GM19452 (cell line): ENCODE measurements around the gene OSMR.

Source experiments
- ATAC-seq: cut with Tn5 transposase; IDR thresholded peaks from one replicate; pipeline ENCODE4 v1.9.1; 2021; ENCODE audit not compliant: unreplicated experiment

Gene OSMR

DNA sequence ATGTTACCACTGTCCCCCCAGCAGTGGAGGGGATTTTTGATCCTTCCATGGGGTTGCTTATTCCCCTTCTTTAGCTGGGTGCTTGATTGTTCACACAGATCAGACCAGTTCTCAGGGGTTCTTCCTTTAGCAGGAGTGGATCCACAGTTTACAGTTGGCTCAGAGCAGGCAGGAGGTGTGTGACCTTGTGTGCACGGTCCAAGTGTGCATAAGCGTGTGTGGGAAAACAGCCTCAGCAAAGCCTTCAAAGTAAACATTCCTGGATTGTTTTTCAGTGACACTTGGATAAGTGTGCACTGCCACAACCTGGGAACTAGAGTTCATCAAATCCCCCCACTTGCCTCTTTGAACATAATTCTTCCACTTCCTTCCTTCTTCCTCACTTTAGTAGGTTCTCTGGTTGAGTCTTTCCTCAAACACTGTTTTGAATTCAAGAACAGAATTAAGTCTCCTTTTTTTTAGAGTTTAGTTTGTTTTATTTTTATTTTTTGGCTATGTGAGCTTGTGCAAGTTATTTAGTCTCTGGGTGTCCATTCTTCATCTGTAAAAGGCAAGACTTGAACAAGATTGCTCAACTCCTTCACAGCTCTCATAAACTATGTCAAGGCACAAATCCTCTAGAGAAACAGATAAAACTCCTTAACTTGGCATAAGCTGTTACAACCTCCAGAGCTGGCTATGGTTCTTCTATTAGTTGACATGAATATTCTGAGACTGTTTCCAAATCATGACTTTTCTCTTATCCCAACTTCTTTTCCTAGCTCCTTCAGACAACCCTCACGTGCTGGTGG lies 78.0 kb downstream of the OSMR start:
- no peak for ATAC-seq

DNA sequence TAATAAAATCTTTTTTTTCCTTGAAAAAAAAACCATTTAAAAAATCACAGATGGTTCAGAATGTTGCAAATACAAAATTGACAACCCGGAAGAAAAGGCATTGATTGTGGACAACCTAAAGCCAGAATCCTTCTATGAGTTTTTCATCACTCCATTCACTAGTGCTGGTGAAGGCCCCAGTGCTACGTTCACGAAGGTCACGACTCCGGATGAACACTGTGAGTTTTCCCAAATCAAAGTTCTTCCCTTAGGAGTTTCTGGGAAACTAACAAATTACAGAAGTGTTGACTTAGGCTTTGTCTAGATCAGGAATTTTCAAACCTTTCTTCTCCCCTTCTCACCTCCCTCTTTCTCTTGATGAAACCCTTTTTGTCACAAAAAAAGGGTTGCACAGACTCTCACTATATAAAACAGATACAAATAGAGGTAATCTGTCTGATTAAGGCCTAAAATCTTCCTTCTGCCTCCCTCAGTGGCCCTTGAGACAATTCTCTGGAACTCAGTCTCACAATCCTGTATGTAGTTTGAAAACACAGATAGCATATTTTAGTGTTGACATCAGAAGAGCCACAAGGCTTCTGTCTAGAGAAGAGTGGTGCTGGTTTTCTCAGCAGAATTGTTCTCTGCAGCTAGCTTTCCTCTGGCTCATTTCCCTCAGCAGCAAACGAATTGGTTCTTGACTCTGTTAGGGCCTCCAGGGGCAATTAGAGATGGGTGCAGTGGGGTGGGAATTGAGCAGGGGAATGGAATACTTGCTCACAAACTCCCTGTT lies 79.5 kb downstream of the OSMR start:
- no peak for ATAC-seq

DNA sequence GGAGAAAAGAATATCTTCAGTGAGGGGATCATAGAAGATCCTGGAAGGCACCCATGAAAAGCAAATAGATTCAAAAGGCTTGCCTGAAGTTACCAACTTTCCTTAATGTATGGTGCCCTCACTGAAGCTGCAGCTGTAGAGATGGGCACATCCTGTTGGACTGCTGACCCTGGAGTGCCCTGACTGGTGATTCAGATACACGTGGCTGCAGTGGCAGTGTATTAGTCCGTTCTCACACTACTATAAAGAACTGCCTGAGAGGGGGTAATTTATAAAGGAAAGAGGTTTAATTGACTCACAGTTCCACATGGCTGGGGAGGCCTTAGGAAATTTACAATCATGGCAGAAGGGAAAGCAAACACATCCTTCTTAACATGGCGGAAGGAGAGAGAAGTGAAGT lies 80.3 kb downstream of the OSMR start:
- no peak for ATAC-seq

DNA sequence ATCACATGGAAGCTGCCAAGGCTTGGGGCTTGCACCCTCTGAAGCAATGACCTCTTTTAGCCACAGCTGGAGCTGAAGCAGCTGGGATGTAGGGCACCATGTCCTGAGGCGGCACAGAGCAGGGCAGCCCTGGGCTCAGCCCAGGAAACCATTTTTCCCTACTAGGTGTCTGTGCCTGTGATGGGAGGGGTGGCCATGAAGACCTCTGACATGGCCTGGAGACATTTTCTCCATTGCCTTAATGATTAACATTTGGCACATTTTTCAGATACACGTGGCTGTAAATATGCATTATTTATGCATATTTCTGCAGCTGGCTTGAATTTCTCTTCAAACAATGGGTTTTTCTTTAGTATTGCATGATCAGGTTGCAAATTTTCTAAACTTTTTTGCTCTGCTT lies 81.7 kb downstream of the OSMR start:
- no peak for ATAC-seq

DNA sequence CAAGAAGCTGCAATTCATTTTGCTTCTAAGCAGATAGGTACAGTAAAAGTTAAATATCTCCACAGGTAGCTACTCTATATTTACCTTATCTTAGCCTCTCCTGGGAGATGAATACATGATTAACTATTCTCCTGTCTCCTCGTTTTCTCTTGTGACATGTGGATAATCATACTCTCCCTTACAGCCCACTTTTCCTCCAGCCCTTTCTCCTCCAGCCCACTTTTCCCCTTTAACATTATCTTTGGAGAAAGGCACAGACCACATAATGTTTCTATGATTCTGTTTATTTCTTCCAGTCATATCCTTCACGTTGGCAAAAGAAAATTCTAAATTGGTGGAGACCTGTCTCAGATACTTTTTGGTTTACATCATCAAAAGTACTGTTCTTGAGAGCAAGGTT lies 84.0 kb downstream of the OSMR start:
- no peak for ATAC-seq

DNA sequence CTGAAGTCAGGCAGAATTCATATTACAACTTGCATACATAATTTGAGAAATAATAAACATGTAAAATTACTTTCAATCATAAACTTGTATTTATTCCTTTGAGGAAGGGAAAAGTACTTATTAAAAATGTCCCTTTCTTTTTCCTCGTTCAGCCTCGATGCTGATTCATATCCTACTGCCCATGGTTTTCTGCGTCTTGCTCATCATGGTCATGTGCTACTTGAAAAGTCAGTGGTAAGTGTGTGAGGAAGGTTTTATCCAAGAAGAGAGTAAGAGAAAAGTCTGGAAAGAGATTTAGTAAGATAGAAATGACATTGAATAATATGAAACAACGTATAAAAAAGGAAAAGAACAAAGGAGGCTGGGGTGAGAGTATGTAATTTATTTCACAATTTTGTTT lies 85.9 kb downstream of the OSMR start:
- ATAC-seq, result no peak

DNA sequence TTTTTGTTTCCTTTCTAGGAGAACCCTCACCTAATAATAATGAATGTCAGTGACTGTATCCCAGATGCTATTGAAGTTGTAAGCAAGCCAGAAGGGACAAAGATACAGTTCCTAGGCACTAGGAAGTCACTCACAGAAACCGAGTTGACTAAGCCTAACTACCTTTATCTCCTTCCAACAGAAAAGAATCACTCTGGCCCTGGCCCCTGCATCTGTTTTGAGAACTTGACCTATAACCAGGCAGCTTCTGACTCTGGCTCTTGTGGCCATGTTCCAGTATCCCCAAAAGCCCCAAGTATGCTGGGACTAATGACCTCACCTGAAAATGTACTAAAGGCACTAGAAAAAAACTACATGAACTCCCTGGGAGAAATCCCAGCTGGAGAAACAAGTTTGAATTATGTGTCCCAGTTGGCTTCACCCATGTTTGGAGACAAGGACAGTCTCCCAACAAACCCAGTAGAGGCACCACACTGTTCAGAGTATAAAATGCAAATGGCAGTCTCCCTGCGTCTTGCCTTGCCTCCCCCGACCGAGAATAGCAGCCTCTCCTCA lies 87.1 kb downstream of the OSMR start:
- no peak for ATAC-seq

DNA sequence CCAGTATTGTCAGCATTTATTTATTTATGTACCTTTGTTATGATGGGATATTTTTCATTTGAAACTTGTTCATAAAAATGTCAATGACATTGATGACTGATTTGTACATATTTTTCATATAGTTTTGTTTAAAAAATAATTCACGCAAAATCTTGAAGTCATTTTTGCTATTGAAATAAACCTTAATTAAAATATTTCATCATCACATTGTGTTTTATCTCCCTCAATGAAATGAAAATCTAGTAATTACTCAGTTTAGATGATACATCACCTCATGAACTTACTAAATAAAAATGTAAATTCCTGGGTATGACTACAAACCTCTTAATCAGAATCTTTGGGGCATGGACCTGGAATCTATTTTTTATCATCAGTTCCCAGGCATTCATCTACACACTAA lies 89.6 kb downstream of the OSMR start:
- no peak for ATAC-seq

DNA sequence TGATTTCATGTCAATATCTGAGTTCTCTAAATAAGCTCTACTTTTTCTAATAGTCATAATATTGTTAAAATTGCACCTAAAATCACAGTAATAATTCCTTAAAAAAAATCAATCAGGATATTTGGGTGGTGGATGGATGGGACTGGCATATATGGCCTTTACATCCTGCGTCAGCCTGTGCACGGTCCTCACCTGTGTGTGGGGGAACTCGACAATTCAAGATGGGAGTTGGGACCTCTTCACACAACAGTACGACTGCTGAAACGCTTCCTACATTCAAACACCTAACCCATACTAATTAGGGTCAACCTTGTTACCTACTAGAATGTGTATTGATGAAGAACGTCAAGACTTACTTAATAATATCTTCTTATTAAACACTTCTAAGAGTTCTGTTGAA lies 90.5 kb downstream of the OSMR start:
- ATAC-seq, result no peak

DNA sequence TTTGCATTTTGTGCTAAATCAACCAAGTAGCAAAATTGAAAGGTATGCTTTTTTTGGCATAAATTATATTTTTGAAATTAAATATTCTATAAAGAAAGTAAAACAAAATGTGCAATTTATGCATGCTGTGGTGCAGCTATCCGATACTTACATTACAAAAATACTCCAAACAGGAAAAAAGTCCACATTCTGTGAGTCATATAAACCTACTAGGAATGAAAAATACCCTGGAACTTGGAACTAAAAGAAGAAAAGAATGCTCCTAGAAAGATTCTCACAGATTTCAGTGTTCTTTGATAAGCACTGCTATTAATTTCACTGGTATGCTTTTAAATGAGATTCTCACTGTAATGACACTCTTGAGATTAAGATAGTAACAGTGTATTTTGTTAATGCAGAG lies 92.6 kb downstream of the OSMR start:
- ATAC-seq, result no peak

DNA sequence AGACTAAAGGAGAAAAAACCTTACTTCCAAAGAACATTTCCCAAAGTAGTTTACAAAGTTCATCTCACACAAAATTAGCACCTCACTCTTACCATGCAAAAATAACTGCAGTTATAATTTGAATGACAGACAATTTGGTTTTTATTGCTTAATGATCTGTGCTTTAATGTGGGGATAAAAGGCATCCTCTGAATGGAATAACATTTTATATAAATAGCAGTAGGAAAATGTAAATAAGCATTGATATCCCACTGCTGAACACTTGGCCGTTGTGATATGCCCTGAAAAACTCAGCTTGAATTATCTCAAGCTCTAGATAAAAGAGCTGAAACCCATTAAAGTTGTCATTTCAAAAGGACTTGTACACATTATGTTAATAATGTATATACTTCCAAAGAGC lies 93.2 kb downstream of the OSMR start:
- ATAC-seq, result no peak

DNA sequence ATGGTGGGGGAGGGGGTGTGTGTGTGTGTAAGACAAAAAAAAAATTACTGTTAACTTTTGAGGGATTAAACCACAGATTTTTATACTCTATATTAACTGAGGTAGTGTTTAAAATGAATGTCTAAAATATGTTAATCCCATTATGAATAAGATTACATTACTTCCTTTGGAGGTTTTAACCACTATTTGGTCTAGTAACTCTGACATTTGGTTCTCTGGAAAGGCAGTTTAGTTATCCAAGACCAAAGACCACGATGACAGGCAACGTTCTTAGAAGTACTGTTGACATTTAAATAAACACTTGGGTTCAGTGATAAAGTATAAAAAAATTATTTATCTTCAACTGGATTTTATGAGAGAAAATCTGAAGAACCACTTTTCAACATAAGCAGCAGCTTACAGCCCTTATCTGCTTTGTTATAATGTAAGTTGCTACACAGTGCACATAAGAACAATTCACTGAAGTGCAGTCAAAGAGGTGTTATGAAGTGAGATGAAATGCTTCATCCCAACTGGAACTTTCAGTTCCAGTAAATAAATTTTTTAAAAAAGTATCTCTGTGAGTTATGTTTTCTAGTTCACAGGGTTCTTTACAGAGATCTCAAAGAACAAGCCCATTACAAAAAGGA lies 94.5 kb downstream of the OSMR start:
- no peak for ATAC-seq

DNA sequence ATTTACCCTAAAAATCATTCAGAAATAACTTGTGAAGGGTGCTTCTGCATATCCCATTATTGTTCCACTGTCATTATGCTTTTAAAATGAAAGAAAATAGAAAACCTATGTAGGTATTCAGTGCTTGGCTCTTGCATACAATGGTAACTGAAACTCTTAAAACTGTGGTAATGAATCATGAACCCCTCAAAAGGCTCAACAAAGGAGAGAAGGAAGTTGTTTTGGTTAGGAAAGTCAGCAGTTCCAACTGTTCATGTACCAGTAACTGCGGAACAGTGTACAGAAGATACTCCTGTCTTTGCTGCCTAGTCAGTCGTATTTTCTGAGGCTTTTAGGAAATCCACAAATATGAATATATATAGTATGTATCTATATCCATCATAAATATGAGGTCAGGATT lies 96.1 kb downstream of the OSMR start:
- ATAC-seq, result no peak

DNA sequence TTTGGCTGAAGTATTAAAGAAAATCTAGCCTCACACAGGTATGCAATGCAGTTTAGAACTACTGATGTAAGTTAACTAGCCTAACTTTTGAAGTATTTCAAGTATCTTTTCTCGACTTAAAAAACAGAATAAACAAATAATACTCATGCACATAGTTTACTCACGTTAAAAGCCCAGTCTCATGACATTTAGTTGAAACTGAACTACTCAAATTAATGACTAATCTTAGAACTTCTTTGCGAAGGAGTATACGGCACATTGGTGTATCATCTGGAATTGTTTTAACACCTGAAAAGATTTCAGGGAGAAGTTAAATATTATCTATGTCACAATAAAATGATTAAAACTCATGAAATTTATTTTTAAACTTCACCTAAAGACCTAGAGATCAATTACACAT lies 98.5 kb downstream of the OSMR start:
- no peak for ATAC-seq

DNA sequence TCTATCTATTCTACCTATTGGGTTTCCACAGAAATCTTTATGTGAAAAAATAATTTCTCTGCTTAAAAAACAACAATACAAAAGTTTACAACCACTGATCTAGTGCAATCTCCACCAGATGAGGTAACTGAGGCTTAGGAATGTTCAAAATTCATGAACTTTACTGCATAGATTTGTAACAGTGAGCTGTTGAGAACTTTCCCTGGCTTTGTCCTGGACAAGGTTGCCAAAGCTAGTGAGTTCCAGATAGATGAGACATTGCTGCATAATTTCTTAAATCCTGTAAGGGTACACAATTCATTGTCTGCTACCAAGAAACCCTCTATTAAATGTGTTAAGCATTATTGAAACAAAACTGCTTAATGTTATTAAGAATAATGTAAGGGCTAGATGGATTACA lies 102.7 kb downstream of the OSMR start:
- ATAC-seq, result no peak

DNA sequence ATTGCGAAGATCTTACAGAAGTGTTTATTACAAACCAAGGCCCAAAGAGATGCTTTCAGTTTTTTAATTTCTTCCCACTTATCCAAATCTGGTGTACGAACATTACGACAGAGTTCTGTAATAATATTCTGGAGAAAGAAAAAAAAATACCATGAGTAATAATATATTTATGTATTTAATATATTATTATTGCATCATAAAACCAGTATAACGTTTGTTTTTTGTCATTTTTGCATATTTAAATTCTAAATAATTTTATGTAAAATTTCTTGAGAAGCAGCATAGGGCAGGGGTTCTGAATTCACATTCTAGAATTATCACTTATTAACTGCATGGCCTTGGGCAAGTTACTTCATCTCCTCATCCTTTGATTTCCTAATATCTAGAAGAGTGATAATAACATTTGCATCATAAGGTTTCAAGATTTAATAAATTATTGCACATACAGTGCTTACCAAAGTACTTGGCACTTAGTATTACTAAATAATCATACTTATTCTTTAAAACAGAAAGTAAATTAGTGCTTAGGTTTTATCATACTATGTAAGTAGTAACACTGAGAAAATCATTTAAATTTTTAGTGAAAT lies 107.7 kb downstream of the OSMR start:
- ATAC-seq, result no peak

DNA sequence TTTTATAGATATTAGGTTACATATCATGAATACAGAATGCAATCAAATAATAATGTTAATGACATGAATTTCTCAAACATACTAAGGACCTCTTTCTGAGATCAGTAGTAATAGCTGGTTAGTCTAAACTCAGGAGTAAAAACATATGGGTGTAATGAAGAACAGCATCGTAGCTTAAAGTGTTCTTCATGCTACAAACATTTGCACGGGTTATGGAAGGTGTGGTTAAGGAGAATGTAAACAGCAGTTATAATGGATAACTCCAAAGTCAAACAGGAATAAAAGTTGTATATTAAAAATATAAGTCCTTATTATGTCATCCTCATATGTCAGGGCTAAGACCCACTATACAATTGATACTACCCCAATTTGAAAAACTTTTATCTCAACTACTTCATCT lies 115.9 kb downstream of the OSMR start:
- ATAC-seq, result no peak

DNA sequence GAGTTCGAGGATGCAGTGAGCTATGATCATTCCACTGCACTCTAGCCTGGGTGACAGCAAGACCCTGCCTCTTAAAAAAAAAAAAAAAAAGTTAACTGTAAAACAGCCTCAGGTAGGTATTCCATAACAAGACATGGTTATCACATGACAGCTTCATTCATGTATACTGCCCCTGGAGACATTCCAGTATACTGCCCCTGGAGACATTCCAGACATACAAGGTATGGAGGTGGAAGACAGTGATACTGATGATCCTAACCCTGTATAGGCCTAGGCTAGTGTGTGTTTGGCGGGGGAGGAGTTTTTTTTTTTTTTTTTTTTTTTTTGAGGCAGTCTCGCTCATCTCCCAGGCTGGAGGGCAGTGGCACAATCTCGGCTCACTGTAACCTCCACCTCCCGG lies 122.9 kb downstream of the OSMR start:
- ATAC-seq, result no peak

DNA sequence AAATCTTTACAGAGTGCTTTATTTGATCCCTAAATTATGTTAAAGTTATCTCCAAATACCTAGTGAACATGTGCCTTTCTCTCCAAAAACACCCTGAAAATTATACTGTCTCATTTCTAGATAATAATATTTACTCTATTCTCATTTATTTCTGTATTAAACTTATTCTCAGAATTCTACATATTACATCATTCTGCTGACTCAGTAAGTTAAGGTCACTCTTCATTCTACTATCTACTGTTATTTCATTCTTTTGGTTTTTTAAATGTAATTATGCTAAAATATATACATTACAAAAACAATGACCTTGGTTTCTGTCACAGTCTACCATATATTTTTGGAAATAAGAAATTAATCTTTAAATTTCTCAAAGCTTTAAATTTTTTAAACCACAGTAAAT lies 132.2 kb downstream of the OSMR start:
- ATAC-seq, result no peak

DNA sequence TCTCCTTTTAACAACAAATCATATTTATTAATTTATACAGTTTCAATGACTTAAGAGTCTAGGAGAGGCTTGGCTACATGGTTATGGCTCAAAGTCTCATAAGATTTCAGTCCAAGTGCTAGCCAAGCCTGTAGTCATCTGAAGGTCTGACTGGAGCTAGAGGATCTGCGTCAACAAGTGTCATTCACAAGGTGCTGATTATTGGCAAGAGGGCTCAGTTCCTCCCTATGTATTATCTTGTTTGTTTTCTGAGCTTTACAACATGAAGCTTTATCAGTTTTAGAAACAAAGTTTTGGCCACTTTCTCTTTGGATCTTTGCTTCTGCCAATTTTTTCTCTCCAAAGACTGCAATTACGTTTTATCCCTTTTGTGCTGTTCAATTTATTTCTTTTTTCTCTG lies 133.7 kb downstream of the OSMR start:
- ATAC-seq, result no peak
